H1 (cell line): Measurements from ENCODE around the gene NELL2. TPM values are rescaled to one million over a fixed set of nuclear protein-coding genes. Genes with fewer than 3 reads are reported as not detected.

Source experiments
- EP300 ChIP-seq, 2 experiments: IDR thresholded peaks; 1 replicate in 1 of 2; 2 replicates in 1 of 2; pipeline ENCODE4 v1.6.1; 2011 to 2012; ENCODE audit warnings: low read depth in 2 of 2, low read length in 2 of 2, mild to moderate bottlenecking in 2 of 2, borderline replicate concordance in 1 of 2, inconsistent platforms in 1 of 2, moderate library complexity in 1 of 2
- SP1 ChIP-seq: IDR thresholded peaks from 2 replicates; pipeline ENCODE4 v1.6.1; 2011; ENCODE audit warnings: low read depth, low read length
- SP2 ChIP-seq: IDR thresholded peaks from 2 replicates; pipeline ENCODE4 v1.6.1; 2012; ENCODE audit warnings: mild to moderate bottlenecking, low read length, inconsistent platforms
- polyA plus RNA-seq, 7 experiments: library from polyadenylated mRNA; depleted of rRNA in 3 of 7; stranded (reverse) in 5 of 7; unstranded in 2 of 7; fragments of >200 nt in 5 of 7; fragments of 200-250 nt in 2 of 7; gene quantifications; 1 replicate in 5 of 7; 2 replicates in 1 of 7; 4 replicates in 1 of 7; pipeline versions ENCODE4 v1.2.1 to v1.2.3, GENCODE V29; 2011 to 2013; ENCODE audit warnings: missing spikeins in 2 of 7, mixed read lengths in 2 of 7
- total RNA-seq: library from RNA; stranded (reverse); fragmentation: NEBNext Ultra II Directional; extraction: Animal tissue kit (Norgen Biotek cat#: 25700); gene quantifications from 2 replicates; pipeline ENCODE4 v1.2.1, GENCODE V29; 2021
- TF ChIP-seq, protein P1 (sequence below): fragments of 300-600 bp; sonication (generic); IDR thresholded peaks from 2 replicates; pipeline ENCODE4 v1.7.1; 2012; ENCODE audit warnings: low read length, moderate library complexity, mild to moderate bottlenecking, inconsistent platforms; ENCODE audit not compliant: insufficient replicate concordance

Gene NELL2
- total and polyA plus RNA-seq, 2 of the 8 experiments (the other 6 are each of a cell fraction or from before 2014, with no cell fraction given): 54.2 to 56.8 TPM

DNA sequence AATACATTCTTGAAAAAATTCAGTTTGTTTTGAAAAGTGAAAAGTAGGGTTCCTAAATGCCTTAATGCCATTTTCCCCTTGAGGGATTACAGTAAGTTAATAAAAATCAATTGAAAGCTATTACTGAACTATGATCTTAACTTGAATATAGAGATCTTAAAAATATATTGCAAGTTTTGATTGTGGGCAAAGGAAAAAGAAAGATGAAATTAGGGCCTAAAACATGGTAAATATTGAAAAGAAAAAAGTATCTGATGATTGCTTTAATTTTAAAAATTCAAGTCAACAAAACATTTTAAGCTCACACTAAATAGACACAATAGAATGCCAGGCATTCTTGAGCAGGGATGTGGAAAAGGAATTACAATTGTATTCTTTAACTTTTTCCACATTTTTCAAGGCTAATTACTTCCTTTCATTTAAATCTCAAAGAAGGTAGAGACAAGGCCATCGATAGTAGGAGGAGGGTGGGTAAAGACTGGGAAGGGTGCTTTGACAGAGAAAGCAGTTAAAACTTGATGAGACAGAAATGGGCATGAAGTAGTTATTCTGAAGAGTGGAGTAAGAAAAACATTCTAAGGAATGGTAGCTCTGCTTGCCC, 294.4 kb downstream of the NELL2 start (continued):
- TF ChIP-seq, protein P1, sequence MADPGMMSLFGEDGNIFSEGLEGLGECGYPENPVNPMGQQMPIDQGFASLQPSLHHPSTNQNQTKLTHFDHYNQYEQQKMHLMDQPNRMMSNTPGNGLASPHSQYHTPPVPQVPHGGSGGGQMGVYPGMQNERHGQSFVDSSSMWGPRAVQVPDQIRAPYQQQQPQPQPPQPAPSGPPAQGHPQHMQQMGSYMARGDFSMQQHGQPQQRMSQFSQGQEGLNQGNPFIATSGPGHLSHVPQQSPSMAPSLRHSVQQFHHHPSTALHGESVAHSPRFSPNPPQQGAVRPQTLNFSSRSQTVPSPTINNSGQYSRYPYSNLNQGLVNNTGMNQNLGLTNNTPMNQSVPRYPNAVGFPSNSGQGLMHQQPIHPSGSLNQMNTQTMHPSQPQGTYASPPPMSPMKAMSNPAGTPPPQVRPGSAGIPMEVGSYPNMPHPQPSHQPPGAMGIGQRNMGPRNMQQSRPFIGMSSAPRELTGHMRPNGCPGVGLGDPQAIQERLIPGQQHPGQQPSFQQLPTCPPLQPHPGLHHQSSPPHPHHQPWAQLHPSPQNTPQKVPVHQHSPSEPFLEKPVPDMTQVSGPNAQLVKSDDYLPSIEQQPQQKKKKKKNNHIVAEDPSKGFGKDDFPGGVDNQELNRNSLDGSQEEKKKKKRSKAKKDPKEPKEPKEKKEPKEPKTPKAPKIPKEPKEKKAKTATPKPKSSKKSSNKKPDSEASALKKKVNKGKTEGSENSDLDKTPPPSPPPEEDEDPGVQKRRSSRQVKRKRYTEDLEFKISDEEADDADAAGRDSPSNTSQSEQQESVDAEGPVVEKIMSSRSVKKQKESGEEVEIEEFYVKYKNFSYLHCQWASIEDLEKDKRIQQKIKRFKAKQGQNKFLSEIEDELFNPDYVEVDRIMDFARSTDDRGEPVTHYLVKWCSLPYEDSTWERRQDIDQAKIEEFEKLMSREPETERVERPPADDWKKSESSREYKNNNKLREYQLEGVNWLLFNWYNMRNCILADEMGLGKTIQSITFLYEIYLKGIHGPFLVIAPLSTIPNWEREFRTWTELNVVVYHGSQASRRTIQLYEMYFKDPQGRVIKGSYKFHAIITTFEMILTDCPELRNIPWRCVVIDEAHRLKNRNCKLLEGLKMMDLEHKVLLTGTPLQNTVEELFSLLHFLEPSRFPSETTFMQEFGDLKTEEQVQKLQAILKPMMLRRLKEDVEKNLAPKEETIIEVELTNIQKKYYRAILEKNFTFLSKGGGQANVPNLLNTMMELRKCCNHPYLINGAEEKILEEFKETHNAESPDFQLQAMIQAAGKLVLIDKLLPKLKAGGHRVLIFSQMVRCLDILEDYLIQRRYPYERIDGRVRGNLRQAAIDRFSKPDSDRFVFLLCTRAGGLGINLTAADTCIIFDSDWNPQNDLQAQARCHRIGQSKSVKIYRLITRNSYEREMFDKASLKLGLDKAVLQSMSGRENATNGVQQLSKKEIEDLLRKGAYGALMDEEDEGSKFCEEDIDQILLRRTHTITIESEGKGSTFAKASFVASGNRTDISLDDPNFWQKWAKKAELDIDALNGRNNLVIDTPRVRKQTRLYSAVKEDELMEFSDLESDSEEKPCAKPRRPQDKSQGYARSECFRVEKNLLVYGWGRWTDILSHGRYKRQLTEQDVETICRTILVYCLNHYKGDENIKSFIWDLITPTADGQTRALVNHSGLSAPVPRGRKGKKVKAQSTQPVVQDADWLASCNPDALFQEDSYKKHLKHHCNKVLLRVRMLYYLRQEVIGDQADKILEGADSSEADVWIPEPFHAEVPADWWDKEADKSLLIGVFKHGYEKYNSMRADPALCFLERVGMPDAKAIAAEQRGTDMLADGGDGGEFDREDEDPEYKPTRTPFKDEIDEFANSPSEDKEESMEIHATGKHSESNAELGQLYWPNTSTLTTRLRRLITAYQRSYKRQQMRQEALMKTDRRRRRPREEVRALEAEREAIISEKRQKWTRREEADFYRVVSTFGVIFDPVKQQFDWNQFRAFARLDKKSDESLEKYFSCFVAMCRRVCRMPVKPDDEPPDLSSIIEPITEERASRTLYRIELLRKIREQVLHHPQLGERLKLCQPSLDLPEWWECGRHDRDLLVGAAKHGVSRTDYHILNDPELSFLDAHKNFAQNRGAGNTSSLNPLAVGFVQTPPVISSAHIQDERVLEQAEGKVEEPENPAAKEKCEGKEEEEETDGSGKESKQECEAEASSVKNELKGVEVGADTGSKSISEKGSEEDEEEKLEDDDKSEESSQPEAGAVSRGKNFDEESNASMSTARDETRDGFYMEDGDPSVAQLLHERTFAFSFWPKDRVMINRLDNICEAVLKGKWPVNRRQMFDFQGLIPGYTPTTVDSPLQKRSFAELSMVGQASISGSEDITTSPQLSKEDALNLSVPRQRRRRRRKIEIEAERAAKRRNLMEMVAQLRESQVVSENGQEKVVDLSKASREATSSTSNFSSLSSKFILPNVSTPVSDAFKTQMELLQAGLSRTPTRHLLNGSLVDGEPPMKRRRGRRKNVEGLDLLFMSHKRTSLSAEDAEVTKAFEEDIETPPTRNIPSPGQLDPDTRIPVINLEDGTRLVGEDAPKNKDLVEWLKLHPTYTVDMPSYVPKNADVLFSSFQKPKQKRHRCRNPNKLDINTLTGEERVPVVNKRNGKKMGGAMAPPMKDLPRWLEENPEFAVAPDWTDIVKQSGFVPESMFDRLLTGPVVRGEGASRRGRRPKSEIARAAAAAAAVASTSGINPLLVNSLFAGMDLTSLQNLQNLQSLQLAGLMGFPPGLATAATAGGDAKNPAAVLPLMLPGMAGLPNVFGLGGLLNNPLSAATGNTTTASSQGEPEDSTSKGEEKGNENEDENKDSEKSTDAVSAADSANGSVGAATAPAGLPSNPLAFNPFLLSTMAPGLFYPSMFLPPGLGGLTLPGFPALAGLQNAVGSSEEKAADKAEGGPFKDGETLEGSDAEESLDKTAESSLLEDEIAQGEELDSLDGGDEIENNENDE: peak; percentile 97
- TF ChIP-seq SP1 (peak; percentile 63; the same call in 1 of the 2 replicates), SP2 (no peak), EP300 (IDR thresholded peaks at IDR 0.05; ENCODE audit: borderline replicate concordance in 1 of 2, low read depth in 2 of 2, low read length in 2 of 2) (peak in 1 of 2 experiments; percentile 42; a peak in 1 of 3 replicates)
